Activated CD4-positive, alpha-beta T cell treated with anti-CD3 and anti-CD28 coated beads, Interleukin-2, amount 10 ng/mL, durations not matched to agents 24 days and 14 days (primary cell): ENCODE measurements around the gene CALN1. TPM values are rescaled to one million over a fixed set of nuclear protein-coding genes. Genes with fewer than 3 reads are reported as not detected.
"Not testable (repeated sequence)": the region's sequence is repeated elsewhere in the genome, so short reads cannot be mapped to it uniquely, and the experiment has no call there.

ENCODE experiments used
- DNase-seq: peaks from one replicate; pipeline ENCODE4 v3.0.0; 2022
- H3K27ac Mint-ChIP-seq: one replicate; pipeline ENCODE4 v1.8.0; 2022; ENCODE audit warnings: mild to moderate bottlenecking, mixed read lengths
- H3K27me3 Mint-ChIP-seq: one replicate; pipeline ENCODE4 v1.8.0; 2022; ENCODE audit warnings: mixed read lengths
- H3K36me3 Mint-ChIP-seq: one replicate; pipeline ENCODE4 v1.8.0; 2022; ENCODE audit warnings: low read depth, mild to moderate bottlenecking, mixed read lengths
- H3K4me1 Mint-ChIP-seq: one replicate; pipeline ENCODE4 v1.8.0; 2021; ENCODE audit warnings: mixed read lengths
- H3K4me3 Mint-ChIP-seq: one replicate; pipeline ENCODE4 v1.8.0; 2022; ENCODE audit warnings: mild to moderate bottlenecking, moderate library complexity, mixed read lengths
- H3K9me3 Mint-ChIP-seq: one replicate; pipeline ENCODE4 v1.8.0; 2021; ENCODE audit warnings: mixed read lengths
- intact Hi-C: fragments of 100-400 bp; cut with micrococcal nuclease; formaldehyde crosslinking; loops from one replicate; pipeline ENCODE4 v1.15.1; 2023
- total RNA-seq: library from RNA; stranded (reverse); gene quantifications from 2 replicates; pipeline ENCODE4 v1.2.3, GENCODE V29; 2022

The CALN1 gene
- total RNA-seq, 1 donor from 2014 or later, result not detected

DNA sequence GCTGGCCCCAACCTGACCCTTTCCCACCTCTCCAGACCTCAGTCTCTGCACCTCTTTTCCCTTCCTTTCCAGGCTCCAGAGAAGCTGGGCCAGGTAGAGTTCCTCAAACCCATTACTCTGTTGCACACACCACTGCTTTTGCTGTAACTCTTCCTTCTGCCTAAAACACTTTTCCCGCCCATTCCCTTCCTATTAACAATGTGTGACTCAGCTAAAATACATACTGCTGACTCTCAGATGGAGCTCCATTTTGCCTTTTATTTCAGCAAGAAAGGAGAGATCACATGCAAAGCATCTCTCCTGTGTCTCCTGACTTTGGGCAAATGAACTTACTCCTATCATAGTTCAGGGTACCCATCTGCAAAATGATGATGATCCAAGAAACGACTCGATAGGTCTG is 201.0 kb downstream of the CALN1 start:
- H3K9me3 Mint-ChIP-seq, result no peaks in the 10 kb centered on the region
- H3K27ac Mint-ChIP-seq, result no peak overlapping the region
- no peak for DNase-seq
- no peaks in the 10 kb centered on the region for H3K27me3 Mint-ChIP-seq
- H3K4me3 Mint-ChIP-seq, result no peak overlapping the region
- H3K36me3 Mint-ChIP-seq, result no peaks in the 10 kb centered on the region
- H3K4me1 Mint-ChIP-seq, result no peaks in the 10 kb centered on the region
- intact Hi-C loops, result no loop called here

DNA sequence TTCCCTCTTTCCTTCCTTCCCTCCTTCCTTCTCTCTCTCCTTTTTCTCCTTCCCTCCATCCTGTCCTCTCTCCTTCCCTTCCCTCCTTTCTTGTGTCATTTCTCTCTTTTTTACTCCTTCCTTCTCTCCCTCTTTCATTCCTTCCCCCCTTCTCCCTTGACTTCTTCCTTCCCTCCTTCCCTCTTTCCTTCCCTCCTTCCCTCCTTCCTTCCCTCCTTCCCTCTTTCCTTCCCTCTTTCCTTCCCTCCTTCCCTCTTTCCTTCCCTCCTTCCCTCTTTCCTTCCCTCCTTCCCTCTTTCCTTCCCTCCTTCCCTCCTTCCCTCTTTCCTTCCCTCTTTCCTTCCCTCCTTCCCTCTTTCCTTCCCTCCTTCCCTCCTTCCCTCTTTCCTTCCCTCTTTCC is 203.1 kb downstream of the CALN1 start:
- H3K4me3 Mint-ChIP-seq, H3K27me3 Mint-ChIP-seq, H3K36me3 Mint-ChIP-seq, intact Hi-C loops, H3K9me3 Mint-ChIP-seq, DNase-seq, H3K27ac Mint-ChIP-seq, H3K4me1 Mint-ChIP-seq: not testable (repeated sequence)

- intact Hi-C loops, result no loop called here
Measured at GRCh38 chr7:72196176-72196575, 216.0 kb downstream of the CALN1 start.

GRCh38 chr7:72190919-72191318 is 221.2 kb downstream of the CALN1 start:
- no peak for DNase-seq
- intact Hi-C loops, result no loop called here
- H3K36me3 Mint-ChIP-seq, result no peaks in the 10 kb centered on the region
- peaks cover 7% of the 10 kb centered on the region for H3K9me3 Mint-ChIP-seq
- H3K27ac Mint-ChIP-seq, result no peak overlapping the region
- no peaks in the 10 kb centered on the region for H3K27me3 Mint-ChIP-seq
- no peaks in the 10 kb centered on the region for H3K4me1 Mint-ChIP-seq
- no peak overlapping the region for H3K4me3 Mint-ChIP-seq

More at GRCh38 chr7:72196176-72196575, 216.0 kb downstream of the CALN1 start:
- H3K27me3 Mint-ChIP-seq, result no peaks in the 10 kb centered on the region
- no peaks in the 10 kb centered on the region for H3K36me3 Mint-ChIP-seq
- no peak for DNase-seq
- H3K4me1 Mint-ChIP-seq, result no peaks in the 10 kb centered on the region
- H3K27ac Mint-ChIP-seq, result no peak overlapping the region
- no peak overlapping the region for H3K4me3 Mint-ChIP-seq
- H3K9me3 Mint-ChIP-seq, result peaks cover 11% of the 10 kb centered on the region

DNA sequence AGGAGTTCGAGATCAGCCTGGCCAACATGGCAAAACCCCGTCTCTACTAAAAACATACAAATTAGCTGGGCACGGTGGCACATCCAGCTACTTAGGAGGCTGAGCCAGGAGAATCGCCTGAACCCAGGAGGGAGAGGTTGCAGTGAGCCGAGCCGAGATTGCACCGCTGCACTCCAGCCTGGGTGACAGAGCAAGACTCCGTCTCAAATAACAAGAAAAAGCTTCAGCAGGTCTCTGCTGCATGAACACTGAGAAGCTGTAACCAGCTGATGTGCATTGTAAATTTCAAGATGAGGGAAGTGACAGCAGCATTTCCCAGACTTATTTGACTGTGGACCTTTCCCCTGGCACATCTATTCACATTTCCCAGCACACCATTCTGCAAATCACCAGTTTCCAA is 222.0 kb downstream of the CALN1 start:
- Mint-ChIP-seq H3K36me3 (no peaks in the 10 kb centered on the region), H3K4me3 (no peak overlapping the region), H3K27me3 (no peaks in the 10 kb centered on the region), H3K4me1 (no peaks in the 10 kb centered on the region), H3K9me3 (peaks cover 7% of the 10 kb centered on the region), H3K27ac (no peak overlapping the region)
- no peak for DNase-seq
- intact Hi-C loops, result no loop called here

- Mint-ChIP-seq H3K4me1 (no peaks in the 10 kb centered on the region), H3K27ac (no peak overlapping the region), H3K36me3 (no peaks in the 10 kb centered on the region), H3K9me3 (peaks cover 3% of the 10 kb centered on the region), H3K4me3 (no peak overlapping the region), H3K27me3 (no peaks in the 10 kb centered on the region)
- no peak for DNase-seq
- intact Hi-C loops, result no loop called here
Measured at GRCh38 chr7:72187179-72187578, 225.0 kb downstream of the CALN1 start.

GRCh38 chr7:72183835-72184234 is 228.3 kb downstream of the CALN1 start:
- H3K27ac Mint-ChIP-seq, result no peak overlapping the region
- H3K36me3 Mint-ChIP-seq, result no peaks in the 10 kb centered on the region
- intact Hi-C loops, result no loop called here
- H3K9me3 Mint-ChIP-seq, result peaks cover 5% of the 10 kb centered on the region
- H3K4me1 Mint-ChIP-seq, result no peaks in the 10 kb centered on the region
- no peak overlapping the region for H3K4me3 Mint-ChIP-seq
- no peaks in the 10 kb centered on the region for H3K27me3 Mint-ChIP-seq
- DNase-seq, result no peak

DNA sequence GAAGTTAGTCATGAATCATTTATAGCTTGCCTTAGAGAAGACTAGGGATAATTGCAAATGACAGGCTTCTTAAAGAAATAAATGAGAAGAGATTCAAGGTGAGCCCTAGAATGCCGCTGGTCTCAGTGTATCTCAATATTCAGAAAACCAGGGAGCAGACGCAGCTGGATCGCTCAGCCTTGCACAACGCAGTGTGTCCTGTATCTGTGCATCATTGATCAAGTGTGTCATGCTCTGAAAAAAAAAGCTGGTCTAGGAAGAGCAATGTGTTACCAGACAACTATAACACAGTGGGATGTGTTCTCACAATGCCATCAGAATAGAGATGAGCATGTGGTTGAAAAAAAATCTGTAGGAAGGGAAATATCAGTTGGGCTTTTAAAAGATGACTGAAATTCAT is 230.1 kb downstream of the CALN1 start:
- H3K27me3 Mint-ChIP-seq, result no peaks in the 10 kb centered on the region
- intact Hi-C loops, result no loop called here
- H3K36me3 Mint-ChIP-seq, result no peaks in the 10 kb centered on the region
- H3K4me1 Mint-ChIP-seq, result no peaks in the 10 kb centered on the region
- H3K9me3 Mint-ChIP-seq, result peaks cover 3% of the 10 kb centered on the region
- DNase-seq, result no peak
- no peak overlapping the region for H3K4me3 Mint-ChIP-seq
- no peak overlapping the region for H3K27ac Mint-ChIP-seq

GRCh38 chr7:72176875-72177274 is 235.3 kb downstream of the CALN1 start:
- Mint-ChIP-seq H3K27ac (no peak overlapping the region), H3K4me1 (no peaks in the 10 kb centered on the region), H3K9me3 (no peaks in the 10 kb centered on the region), H3K4me3 (no peak overlapping the region), H3K27me3 (no peaks in the 10 kb centered on the region), H3K36me3 (no peaks in the 10 kb centered on the region)
- intact Hi-C loops, result no loop called here
- DNase-seq, result no peak

GRCh38 chr7:72170475-72170874 is 241.7 kb downstream of the CALN1 start:
- no peak for DNase-seq
- H3K4me1 Mint-ChIP-seq, result no peaks in the 10 kb centered on the region
- no peaks in the 10 kb centered on the region for H3K36me3 Mint-ChIP-seq
- no peak overlapping the region for H3K4me3 Mint-ChIP-seq
- intact Hi-C loops, result no loop called here
- H3K9me3 Mint-ChIP-seq, result peaks cover 7% of the 10 kb centered on the region
- H3K27ac Mint-ChIP-seq, result no peak overlapping the region
- H3K27me3 Mint-ChIP-seq, result no peaks in the 10 kb centered on the region

DNA sequence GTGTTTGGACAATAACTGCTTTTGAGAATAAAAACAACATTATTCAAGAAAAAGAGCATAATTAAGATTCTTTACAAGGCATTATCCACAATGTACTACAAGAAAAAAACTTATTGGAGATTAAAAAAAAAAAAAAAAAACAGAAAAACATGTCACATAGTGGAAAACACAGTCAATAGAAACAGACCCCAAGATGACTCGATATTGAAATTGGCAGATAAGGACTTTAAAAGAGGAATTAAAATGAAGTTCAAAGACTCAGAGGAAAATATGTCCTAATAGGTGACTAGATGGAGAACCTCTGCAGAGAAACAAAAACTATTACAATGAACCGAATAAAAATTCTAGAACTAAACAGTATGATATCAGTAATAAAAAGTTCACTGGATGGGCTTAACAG is 248.9 kb downstream of the CALN1 start:
- H3K4me3 Mint-ChIP-seq, result no peak overlapping the region
- H3K27ac Mint-ChIP-seq, result no peak overlapping the region
- no peaks in the 10 kb centered on the region for H3K36me3 Mint-ChIP-seq
- no peak for DNase-seq
- intact Hi-C loops, result no loop called here
- H3K9me3 Mint-ChIP-seq, result peaks cover 13% of the 10 kb centered on the region
- H3K4me1 Mint-ChIP-seq, result no peaks in the 10 kb centered on the region
- no peaks in the 10 kb centered on the region for H3K27me3 Mint-ChIP-seq

GRCh38 chr7:72161534-72161933 is 250.6 kb downstream of the CALN1 start:
- no peak overlapping the region for H3K27ac Mint-ChIP-seq
- no peak for DNase-seq
- intact Hi-C loops, result no loop called here
- no peak overlapping the region for H3K4me3 Mint-ChIP-seq
- H3K4me1 Mint-ChIP-seq, result no peaks in the 10 kb centered on the region
- no peaks in the 10 kb centered on the region for H3K27me3 Mint-ChIP-seq
- H3K9me3 Mint-ChIP-seq, result peaks cover 13% of the 10 kb centered on the region
- H3K36me3 Mint-ChIP-seq, result no peaks in the 10 kb centered on the region

DNA sequence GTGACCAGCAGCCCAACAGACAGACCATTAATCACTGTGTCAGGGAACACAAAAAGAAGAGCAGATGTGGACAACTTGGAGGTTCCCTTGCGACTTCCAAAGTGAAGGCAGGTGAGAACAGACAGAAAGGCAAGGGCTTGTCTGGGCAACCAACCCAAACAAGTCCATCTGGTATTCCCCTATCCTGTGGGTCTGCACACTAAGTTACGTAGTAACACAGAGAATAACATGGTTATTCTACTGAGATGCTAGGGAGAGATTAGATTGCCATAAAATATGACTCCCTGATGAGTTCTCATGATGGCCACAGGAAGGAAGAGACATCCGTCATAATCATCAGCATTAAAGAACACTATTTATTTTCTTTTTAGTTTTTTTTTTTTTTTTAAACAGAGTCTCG is 252.2 kb downstream of the CALN1 start:
- intact Hi-C loops, result no loop called here
- Mint-ChIP-seq H3K27ac (no peak overlapping the region), H3K4me1 (no peaks in the 10 kb centered on the region), H3K27me3 (no peaks in the 10 kb centered on the region), H3K4me3 (no peak overlapping the region), H3K9me3 (peaks cover 13% of the 10 kb centered on the region), H3K36me3 (no peaks in the 10 kb centered on the region)
- no peak for DNase-seq

DNA sequence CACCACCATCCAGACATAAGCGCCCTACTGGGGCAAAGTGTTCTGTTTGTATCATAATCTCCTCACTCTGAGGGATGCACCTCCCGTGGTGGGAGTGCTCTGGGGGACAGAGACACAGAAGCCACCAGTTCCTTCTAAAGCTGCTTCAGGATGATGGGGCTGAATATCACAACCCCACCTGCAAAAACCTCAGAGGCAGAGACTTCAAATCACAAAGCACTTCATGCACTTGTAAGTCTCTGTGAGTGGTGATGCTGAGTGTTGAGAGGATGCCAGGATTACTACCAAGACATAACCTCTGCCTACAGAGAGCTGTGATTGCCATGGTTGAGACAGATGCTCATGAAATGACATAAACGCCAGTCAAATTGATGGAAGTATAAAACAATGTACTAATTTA is 255.5 kb downstream of the CALN1 start:
- Mint-ChIP-seq H3K4me3 (no peak overlapping the region), H3K36me3 (no peaks in the 10 kb centered on the region), H3K9me3 (no peaks in the 10 kb centered on the region), H3K27ac (no peak overlapping the region), H3K27me3 (no peaks in the 10 kb centered on the region), H3K4me1 (no peaks in the 10 kb centered on the region)
- no peak for DNase-seq
- intact Hi-C loops, result no loop called here

DNA sequence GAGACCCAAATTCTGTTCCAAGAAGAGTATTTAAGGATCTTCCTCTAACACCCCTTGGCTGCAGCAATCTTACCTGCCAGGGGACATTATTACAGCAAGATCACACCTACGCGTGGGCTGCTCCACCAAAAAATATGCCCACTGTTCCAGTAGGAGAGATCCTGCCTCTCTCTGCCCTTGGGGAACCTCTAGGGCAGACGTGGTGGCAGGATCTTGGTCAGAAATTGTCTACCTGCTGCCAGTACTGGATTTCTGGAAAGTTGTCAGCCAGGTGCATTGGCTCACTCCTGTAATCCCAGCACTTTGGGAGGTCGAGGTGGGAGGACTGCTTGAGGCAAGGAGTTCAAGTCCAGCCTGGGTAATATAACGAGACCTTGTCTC is 259.0 kb downstream of the CALN1 start:
- Mint-ChIP-seq H3K9me3 (peaks cover 6% of the 10 kb centered on the region), H3K27me3 (no peaks in the 10 kb centered on the region), H3K27ac (no peak overlapping the region), H3K4me1 (no peaks in the 10 kb centered on the region), H3K4me3 (no peak overlapping the region), H3K36me3 (no peaks in the 10 kb centered on the region)
- no peak for DNase-seq
- intact Hi-C loops, result no loop called here
